Measurements from ENCODE around the gene CBX6. TPM values are rescaled to one million over a fixed set of nuclear protein-coding genes. Genes with fewer than 3 reads are reported as not detected.

The CBX6 gene
- polyA plus RNA-seq, 1 donor = 25.6 TPM

- Histone ChIP-seq H3K36me3 (ENCODE audit: control insufficient read depth, insufficient read depth, low read length) (peaks cover 4% of the 10 kb centered on the region), H3K4me1 (ENCODE audit: control insufficient read depth, insufficient read depth, low read length) (peaks cover 14% of the 10 kb centered on the region), H3K4me3 (ENCODE audit: low read length) (no peak overlapping the region), H3K27me3 (ENCODE audit: control insufficient read depth, insufficient read depth, low read length) (no peaks in the 10 kb centered on the region), H3K9me3 (ENCODE audit: control insufficient read depth, low read depth, low read length) (peaks cover 6% of the 10 kb centered on the region), H3K27ac (ENCODE audit: low read length) (no peak overlapping the region)
- DNase-seq = no peak
- WGBS (ENCODE audit: insufficient coverage, low lambda C conversion rate) = 80% methylated on average over 2 of the region's 13 CpGs
Measured at GRCh38 chr22:38874529-38875222, 2.7 kb upstream of the CBX6 start.

GRCh38 chr22:38873469-38874411 is 1.7 kb upstream of the CBX6 start:
- no CpG with 5 or more reads among the region's 9 CpGs for WGBS (ENCODE audit: insufficient coverage, low lambda C conversion rate)
- H3K4me3 ChIP-seq (ENCODE audit: low read length) = peak overlapping the region; percentile 90
- no peaks in the 10 kb centered on the region for H3K27me3 ChIP-seq (ENCODE audit: control insufficient read depth, insufficient read depth, low read length)
- peak overlapping the region; percentile 86 for H3K27ac ChIP-seq (ENCODE audit: low read length)
- peaks cover 11% of the 10 kb centered on the region for H3K36me3 ChIP-seq (ENCODE audit: control insufficient read depth, insufficient read depth, low read length)
- peaks cover 6% of the 10 kb centered on the region for H3K9me3 ChIP-seq (ENCODE audit: control insufficient read depth, low read depth, low read length)
- DNase-seq = no peak
- H3K4me1 ChIP-seq (ENCODE audit: control insufficient read depth, insufficient read depth, low read length) = peaks cover 18% of the 10 kb centered on the region

DNA sequence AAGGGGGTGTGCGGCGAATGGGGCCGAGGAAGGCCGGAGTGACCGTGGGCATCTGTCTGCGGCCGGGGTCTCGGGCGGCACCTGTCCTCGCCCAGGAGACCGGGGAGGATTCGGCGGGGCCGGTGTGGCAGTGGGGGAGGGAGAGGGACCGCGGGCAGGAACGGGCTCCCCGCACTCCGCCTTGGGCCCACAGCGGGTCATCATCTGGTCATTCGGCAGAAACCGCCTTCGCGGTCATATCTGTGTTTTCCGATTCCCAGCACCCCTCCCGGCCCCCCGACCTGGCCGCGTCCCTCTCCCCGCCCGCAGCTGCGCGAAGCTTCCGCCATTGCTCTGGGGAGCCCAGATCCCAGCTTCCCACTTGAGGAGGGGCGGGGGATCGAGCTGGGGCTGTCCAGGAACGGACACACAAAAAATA is 824 bp upstream of the CBX6 start:
- H3K36me3 ChIP-seq (ENCODE audit: control insufficient read depth, insufficient read depth, low read length) = peaks cover 20% of the 10 kb centered on the region
- peak; percentile 32 to 61 for DNase-seq
- peaks cover 18% of the 10 kb centered on the region for H3K4me1 ChIP-seq (ENCODE audit: control insufficient read depth, insufficient read depth, low read length)
- H3K27ac ChIP-seq (ENCODE audit: low read length) = peak overlapping the region; percentile 86
- H3K9me3 ChIP-seq (ENCODE audit: control insufficient read depth, low read depth, low read length) = peaks cover 6% of the 10 kb centered on the region
- no peaks in the 10 kb centered on the region for H3K27me3 ChIP-seq (ENCODE audit: control insufficient read depth, insufficient read depth, low read length)
- WGBS (ENCODE audit: insufficient coverage, low lambda C conversion rate) = no CpG with 5 or more reads among the region's 37 CpGs
- peak overlapping the region; percentile 90 for H3K4me3 ChIP-seq (ENCODE audit: low read length)

DNA sequence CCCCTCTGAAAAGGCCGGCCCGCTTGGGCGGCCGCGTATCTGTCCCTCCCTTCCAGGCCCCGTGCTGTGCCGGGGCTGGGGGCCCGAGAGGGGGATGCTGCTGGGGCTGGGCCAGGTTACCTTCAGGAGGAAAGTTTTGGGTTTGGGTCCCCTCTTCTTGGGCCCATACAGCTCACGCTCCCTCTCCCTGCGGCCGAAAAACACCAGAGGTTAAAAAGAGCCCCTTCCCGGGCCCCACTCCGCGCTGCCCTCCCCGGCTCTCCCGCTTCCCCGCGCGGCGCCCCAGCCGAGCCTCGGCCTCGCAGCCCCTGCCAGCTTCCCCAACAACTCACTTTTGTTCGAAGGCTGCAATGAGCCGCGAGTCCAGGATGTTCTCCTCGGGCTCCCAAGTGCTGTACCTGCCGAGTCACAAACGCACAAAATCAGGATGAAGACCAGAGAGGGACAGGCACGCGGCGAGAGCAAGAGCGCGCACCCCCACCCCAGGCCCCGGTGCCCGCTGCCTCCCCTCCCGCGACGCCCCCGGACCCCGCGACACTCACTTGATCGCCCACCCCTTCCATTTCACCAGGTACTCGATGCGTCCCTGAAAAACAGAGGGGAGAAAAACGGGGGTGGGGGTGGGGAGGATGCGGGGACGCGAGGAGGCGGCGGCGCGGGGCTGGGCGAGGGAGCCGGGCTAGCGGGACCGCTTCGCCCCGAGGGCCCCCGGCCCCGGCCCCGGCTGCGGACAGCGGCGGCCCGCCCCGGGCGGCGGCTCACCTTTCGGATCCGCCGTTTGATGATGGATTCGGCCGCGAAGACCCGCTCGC is 450 bp downstream of the CBX6 start:
- WGBS (ENCODE audit: insufficient coverage, low lambda C conversion rate) = no CpG with 5 or more reads among the region's 77 CpGs
- peaks cover 18% of the 10 kb centered on the region for H3K4me1 ChIP-seq (ENCODE audit: control insufficient read depth, insufficient read depth, low read length)
- peak in 1 of 2 donors; percentile 52 for DNase-seq

DNA sequence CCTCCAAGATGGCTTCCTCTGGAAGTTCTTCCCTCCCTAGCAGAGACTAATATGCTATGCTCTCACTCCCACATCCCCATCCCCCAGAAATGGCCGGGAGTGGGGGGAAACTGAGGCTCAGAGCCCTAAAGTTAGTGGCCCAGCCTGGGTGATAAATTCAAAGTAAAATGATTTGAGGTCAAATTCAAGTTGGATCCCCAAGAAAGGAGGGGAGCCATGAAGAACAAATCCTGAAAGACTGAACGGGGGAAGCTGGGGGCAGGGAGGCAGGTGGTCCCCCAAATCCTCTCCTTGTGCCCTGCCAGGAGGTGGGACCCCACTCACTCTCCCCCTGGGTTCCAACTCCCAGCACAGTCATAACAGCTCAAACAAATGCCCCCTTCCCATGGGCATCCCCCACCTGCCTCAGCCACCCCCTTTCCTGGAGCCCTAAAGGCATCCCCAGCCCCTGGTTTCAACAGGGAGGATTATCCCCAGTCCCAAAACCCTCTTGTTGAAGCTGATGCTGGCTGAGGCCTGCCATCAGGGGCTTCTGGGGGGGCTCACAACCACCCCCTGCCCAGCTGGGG is 1.1 kb downstream of the CBX6 start:
- H3K9me3 ChIP-seq (ENCODE audit: control insufficient read depth, low read depth, low read length) = peaks cover 6% of the 10 kb centered on the region
- WGBS (ENCODE audit: insufficient coverage, low lambda C conversion rate) = no CpG with 5 or more reads among the region's 2 CpGs
- peaks cover 30% of the 10 kb centered on the region for H3K36me3 ChIP-seq (ENCODE audit: control insufficient read depth, insufficient read depth, low read length)
- H3K27ac ChIP-seq (ENCODE audit: low read length) = peak overlapping the region; percentile 52
- DNase-seq = no peak
- no peaks in the 10 kb centered on the region for H3K27me3 ChIP-seq (ENCODE audit: control insufficient read depth, insufficient read depth, low read length)
- H3K4me3 ChIP-seq (ENCODE audit: low read length) = peak overlapping the region; percentile 67
- H3K4me1 ChIP-seq (ENCODE audit: control insufficient read depth, insufficient read depth, low read length) = peaks cover 18% of the 10 kb centered on the region

More for the DNA sequence above, 450 bp downstream of the CBX6 start:
- H3K4me3 ChIP-seq (ENCODE audit: low read length) = peak overlapping the region; percentile 67
- peaks cover 6% of the 10 kb centered on the region for H3K9me3 ChIP-seq (ENCODE audit: control insufficient read depth, low read depth, low read length)
- no peaks in the 10 kb centered on the region for H3K27me3 ChIP-seq (ENCODE audit: control insufficient read depth, insufficient read depth, low read length)
- H3K36me3 ChIP-seq (ENCODE audit: control insufficient read depth, insufficient read depth, low read length) = peaks cover 26% of the 10 kb centered on the region
- H3K27ac ChIP-seq (ENCODE audit: low read length) = peak overlapping the region; percentile 52

- H3K4me1 ChIP-seq (ENCODE audit: control insufficient read depth, insufficient read depth, low read length) = peaks cover 18% of the 10 kb centered on the region
- H3K9me3 ChIP-seq (ENCODE audit: control insufficient read depth, low read depth, low read length) = peaks cover 6% of the 10 kb centered on the region
- H3K27ac ChIP-seq (ENCODE audit: low read length) = peak overlapping the region; percentile 2
- H3K4me3 ChIP-seq (ENCODE audit: low read length) = peak overlapping the region; percentile 67
- H3K27me3 ChIP-seq (ENCODE audit: control insufficient read depth, insufficient read depth, low read length) = no peaks in the 10 kb centered on the region
- WGBS (ENCODE audit: insufficient coverage, low lambda C conversion rate) = no CpG with 5 or more reads among the region's 12 CpGs
- peaks cover 36% of the 10 kb centered on the region for H3K36me3 ChIP-seq (ENCODE audit: control insufficient read depth, insufficient read depth, low read length)
- DNase-seq = peak; percentile 70 to 76
Measured at GRCh38 chr22:38870312-38870741, 1.7 kb downstream of the CBX6 start.

DNA sequence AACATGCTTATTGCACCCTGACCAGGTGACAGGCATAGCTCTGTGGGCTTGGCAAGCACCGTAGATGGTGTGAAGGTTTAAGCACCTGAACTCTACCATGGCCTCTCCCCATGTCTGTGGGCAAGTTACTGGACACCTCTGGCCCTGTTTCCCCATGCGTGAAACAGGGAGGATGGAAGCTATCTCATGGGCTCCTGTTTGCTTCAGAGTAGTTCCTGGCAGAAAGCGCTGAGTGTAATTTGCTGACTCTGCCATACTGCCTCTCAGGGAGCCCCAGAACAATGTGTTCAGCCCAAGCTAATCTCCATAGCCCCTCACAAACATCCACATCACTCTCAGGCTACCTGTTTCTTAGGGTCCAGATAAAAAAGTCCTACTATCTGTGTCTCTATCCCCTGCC is 2.4 kb downstream of the CBX6 start:
- 83% methylated on average over 1 of the region's 3 CpGs for WGBS (ENCODE audit: insufficient coverage, low lambda C conversion rate)
- peaks cover 6% of the 10 kb centered on the region for H3K9me3 ChIP-seq (ENCODE audit: control insufficient read depth, low read depth, low read length)
- no peak overlapping the region for H3K4me3 ChIP-seq (ENCODE audit: low read length)
- no peak for DNase-seq
- peaks cover 18% of the 10 kb centered on the region for H3K4me1 ChIP-seq (ENCODE audit: control insufficient read depth, insufficient read depth, low read length)
- H3K36me3 ChIP-seq (ENCODE audit: control insufficient read depth, insufficient read depth, low read length) = peaks cover 42% of the 10 kb centered on the region
- H3K27ac ChIP-seq (ENCODE audit: low read length) = no peak overlapping the region
- no peaks in the 10 kb centered on the region for H3K27me3 ChIP-seq (ENCODE audit: control insufficient read depth, insufficient read depth, low read length)

DNA sequence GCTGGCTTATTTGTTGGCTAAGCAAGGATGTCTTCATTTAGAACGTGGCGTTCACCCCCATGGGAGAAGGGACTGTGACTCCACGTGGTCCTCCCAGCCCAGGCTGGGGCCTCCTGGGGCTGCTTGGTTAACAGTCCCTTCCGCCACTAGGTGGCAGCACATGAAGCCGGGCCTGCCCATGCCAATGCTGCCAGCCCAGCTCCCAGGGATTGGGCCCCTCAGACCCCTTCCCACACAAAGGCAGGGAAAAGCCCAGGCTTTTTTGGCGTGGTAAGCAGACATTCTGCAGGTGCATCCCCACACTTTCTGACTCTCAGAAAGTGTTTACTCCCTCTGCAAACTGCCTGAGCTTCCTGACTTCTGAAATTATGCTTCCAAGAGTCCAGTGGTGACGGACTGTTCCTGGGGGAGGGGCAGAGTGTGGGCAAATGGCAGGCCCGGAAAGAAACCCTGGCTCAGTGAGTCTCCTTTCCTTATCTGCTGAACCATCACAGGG is 3.1 kb downstream of the CBX6 start:
- Histone ChIP-seq H3K27ac (ENCODE audit: low read length) (no peak overlapping the region), H3K36me3 (ENCODE audit: control insufficient read depth, insufficient read depth, low read length) (peaks cover 45% of the 10 kb centered on the region), H3K27me3 (ENCODE audit: control insufficient read depth, insufficient read depth, low read length) (no peaks in the 10 kb centered on the region), H3K9me3 (ENCODE audit: control insufficient read depth, low read depth, low read length) (peaks cover 6% of the 10 kb centered on the region), H3K4me3 (ENCODE audit: low read length) (no peak overlapping the region), H3K4me1 (ENCODE audit: control insufficient read depth, insufficient read depth, low read length) (peaks cover 18% of the 10 kb centered on the region)
- WGBS (ENCODE audit: insufficient coverage, low lambda C conversion rate) = no CpG with 5 or more reads among the region's 8 CpGs
- DNase-seq = peak; percentile 60 to 63

GRCh38 chr22:38868286-38868721 is 3.7 kb downstream of the CBX6 start:
- Histone ChIP-seq H3K4me3 (ENCODE audit: low read length) (no peak overlapping the region), H3K36me3 (ENCODE audit: control insufficient read depth, insufficient read depth, low read length) (peaks cover 48% of the 10 kb centered on the region), H3K4me1 (ENCODE audit: control insufficient read depth, insufficient read depth, low read length) (peaks cover 18% of the 10 kb centered on the region), H3K27ac (ENCODE audit: low read length) (no peak overlapping the region), H3K27me3 (ENCODE audit: control insufficient read depth, insufficient read depth, low read length) (no peaks in the 10 kb centered on the region), H3K9me3 (ENCODE audit: control insufficient read depth, low read depth, low read length) (peaks cover 6% of the 10 kb centered on the region)
- DNase-seq = no peak
- no CpG with 5 or more reads among the region's 8 CpGs for WGBS (ENCODE audit: insufficient coverage, low lambda C conversion rate)

Measured in large intestine (tissue), 3 donors.